HG03521 (cell line): Measurements from ENCODE around the gene PRDM7.
"Not testable (repeated sequence)": the region's sequence is repeated elsewhere in the genome, so short reads cannot be mapped to it uniquely, and the experiment has no call there.

ENCODE experiments used
- ATAC-seq: cut with Tn5 transposase; IDR thresholded peaks from one replicate; pipeline ENCODE4 v1.9.1; 2021; ENCODE audit warnings: mild to moderate bottlenecking, moderate library complexity; ENCODE audit not compliant: unreplicated experiment

Gene PRDM7

GRCh38 chr16:90015586-90016338, 61.4 kb downstream of the PRDM7 start:
- ATAC-seq = no peak

GRCh38 chr16:90012991-90013745, 64.0 kb downstream of the PRDM7 start:
- no peak for ATAC-seq

- ATAC-seq = no peak
Observed at GRCh38 chr16:90011908-90012501, 65.1 kb downstream of the PRDM7 start.

GRCh38 chr16:90011508-90011819, 65.7 kb downstream of the PRDM7 start:
- no peak for ATAC-seq

GRCh38 chr16:90010676-90011507, 66.2 kb downstream of the PRDM7 start:
- no peak for ATAC-seq

GRCh38 chr16:90009172-90009899, 67.8 kb downstream of the PRDM7 start:
- ATAC-seq = no peak

- ATAC-seq = no peak
Observed at GRCh38 chr16:90008708-90009145, 68.4 kb downstream of the PRDM7 start.

- ATAC-seq = not testable (repeated sequence)
Observed at GRCh38 chr16:90007635-90008234, 69.4 kb downstream of the PRDM7 start.

- no peak for ATAC-seq
Observed at GRCh38 chr16:90007015-90007414, 70.1 kb downstream of the PRDM7 start.
